Posterior vena cava (tissue), 2 donors: ENCODE data around the gene PRDM5. TPM values are rescaled to one million over a fixed set of nuclear protein-coding genes. Genes with fewer than 3 reads are reported as not detected.

Experiments used
- DNase-seq: peaks from one replicate; pipeline ENCODE4 v3.0.0-alpha.2; 2020; ENCODE audit warnings: low spot score
- intact Hi-C, 2 donors: fragments of 100-400 bp; cut with DNase I; formaldehyde crosslinking; loops; one replicate each; pipeline versions ENCODE4 v1.14.1 to v1.14.2; 2022 to 2023
- total RNA-seq, 2 donors: library from RNA; stranded (reverse); fragmentation: NEBNext Ultra II Directional; extraction: Animal tissue kit (Norgen Biotek cat#: 25700); gene quantifications; one replicate each; pipeline ENCODE4 v1.2.1, GENCODE V29; 2021
- donor health status: DM: yes; HTN: yes; CAD: no.
- donor health status: DM: yes; HTN: yes; CAD: no.

The PRDM5 gene
- total RNA-seq, 2 donors from 2014 or later = 16.3 to 19.4 TPM

GRCh38 chr4:120728892-120729675, 193.4 kb downstream of the PRDM5 start:
- intact Hi-C loops = no loop called here
- DNase-seq = no peak

GRCh38 chr4:120725639-120726580, 196.6 kb downstream of the PRDM5 start:
- intact Hi-C loops = no loop called here
- DNase-seq = no peak

GRCh38 chr4:120724656-120725055, 197.9 kb downstream of the PRDM5 start:
- no peak for DNase-seq
- intact Hi-C loops = no loop called here

- intact Hi-C loops = no loop called here
- no peak for DNase-seq
Measured at GRCh38 chr4:120723986-120724385, 198.5 kb downstream of the PRDM5 start.

DNA sequence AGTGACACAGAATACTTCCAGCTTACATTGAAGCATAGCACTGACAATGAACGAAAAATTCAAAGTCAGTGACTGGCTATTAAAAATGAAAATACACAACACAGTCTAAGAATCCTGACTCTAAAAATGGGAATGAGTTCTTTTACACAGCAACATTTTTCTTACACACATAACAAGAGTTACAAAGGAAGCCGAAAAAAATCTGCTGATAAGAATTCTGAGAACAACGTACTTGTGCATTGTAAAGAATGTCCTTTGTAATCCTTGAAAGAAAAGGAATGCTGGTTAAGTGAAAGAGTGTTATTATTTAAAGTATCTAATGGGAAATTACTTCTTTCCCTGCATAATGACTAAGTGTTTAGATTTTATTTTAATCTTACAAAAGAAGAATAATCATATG, 199.4 kb downstream of the PRDM5 start:
- intact Hi-C loops = no loop called here

DNA sequence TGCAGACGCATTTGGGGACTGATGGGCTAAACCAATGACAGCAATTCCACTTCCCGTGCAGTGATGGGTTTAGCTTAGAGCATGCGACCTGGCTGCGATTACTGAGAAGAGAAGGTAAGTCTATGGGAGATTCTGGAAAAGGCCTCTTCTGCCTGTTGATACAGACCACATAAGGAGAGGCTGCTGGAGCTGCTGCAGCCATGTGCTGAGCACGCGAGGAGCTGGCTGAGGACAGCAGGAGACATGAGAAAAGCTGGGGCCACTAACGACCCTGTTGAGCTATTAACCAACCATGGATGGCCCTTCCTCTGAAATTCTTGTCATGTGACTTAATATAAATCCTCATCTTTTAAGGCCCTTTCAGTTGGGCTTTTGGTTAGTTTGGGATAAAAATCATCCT, 199.9 kb downstream of the PRDM5 start:
- no peak for DNase-seq
- intact Hi-C loops = no loop called here

More for the DNA sequence above, 199.4 kb downstream of the PRDM5 start:
- DNase-seq = no peak

DNA sequence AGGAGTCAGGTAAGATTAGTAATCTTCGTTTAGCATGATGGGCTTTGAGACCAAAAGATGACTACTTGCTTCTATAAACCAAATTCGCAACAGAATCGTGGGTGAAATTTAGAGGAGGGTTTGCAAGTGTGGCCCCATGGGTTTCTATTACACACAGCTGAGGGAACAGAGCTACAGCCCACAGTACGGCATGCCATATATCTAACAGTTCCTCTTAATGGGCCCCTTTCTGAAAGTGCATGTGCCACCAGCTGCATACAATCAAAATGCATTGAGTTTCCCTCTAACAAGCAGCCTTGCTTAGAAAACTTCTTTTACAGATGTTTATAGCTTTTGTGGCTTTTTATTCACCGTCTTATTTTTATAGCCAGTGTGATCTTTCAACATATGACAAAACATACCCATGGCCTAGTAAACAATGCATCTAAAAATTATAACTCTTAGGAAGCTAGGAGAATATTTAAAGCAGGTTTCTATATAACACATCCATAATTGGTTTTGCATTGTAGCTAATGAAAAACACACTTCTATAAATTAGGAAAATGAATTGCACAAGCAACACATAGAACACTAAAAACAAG, 202.1 kb downstream of the PRDM5 start:
- intact Hi-C loops = no loop called here
- no peak for DNase-seq

- DNase-seq = no peak
- intact Hi-C loops = no loop called here
Measured at GRCh38 chr4:120718979-120719566, 203.5 kb downstream of the PRDM5 start.

DNA sequence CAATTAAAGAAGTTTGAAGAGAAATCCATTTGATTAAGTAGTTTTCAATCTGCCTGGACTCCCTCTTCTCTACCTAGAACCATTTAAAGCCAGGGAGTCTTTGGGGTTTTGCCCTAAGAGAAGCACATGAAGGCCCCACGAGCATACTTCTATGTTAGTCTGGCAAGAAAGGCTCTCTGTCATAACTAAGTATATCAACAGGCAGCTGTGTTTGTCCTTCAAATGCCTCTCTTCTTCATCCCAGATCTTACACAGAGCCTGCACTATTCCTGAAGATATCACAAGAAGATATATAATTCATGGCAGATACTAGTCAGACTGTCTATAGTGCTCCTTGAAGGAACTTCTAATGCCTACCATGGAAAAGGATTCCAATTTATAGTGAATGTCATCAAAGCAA, 206.2 kb downstream of the PRDM5 start:
- no peak for DNase-seq
- intact Hi-C loops = no loop called here

DNA sequence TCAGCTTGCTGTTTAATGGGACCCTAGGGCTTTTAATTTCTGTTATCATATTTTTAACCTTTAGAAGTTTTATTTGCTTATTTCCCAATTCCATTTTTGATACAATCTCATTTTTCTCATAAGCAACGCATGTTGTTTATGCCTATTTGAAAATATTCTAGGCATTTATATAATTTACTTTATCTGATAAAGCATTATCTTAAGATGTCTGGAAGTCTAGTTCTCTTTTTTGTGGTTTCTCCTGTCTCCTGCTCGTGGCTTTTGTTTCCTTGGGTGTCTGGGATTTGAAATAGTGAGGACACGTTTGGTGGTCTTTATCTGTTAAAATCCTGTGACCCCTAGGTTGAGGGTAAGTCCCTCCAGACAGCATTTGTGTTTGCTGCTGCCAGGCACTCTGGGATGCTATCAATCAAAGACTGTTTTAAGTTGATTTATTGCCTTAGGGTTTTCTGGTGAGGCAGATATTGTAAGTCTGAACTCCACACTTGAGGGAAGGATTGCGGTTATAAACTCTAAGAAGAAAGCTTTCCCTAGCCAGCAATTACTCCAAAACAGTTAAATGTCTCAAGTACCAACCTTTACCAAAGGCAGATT, 208.0 kb downstream of the PRDM5 start:
- intact Hi-C loops = no loop called here

DNA sequence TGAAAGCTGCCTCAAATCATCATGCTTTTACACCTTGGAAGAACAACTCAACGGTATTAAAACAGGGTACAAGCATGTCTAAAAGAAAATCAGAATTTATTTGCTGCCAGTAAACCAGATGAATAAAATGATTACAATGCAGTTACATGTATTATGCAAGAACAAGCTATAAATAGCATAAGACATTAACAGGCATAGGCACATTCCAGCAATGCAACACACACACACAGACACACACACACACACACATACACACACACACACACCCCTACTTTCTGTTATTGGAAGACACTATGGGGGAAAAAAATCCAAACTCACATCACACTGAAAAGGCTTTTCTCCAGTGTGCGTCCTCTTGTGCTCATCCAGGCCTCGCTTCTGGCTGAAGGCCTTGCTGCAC, 212.5 kb downstream of the PRDM5 start:
- intact Hi-C loops = no loop called here

More for the DNA sequence above, 208.0 kb downstream of the PRDM5 start:
- no peak for DNase-seq

GRCh38 chr4:120704538-120704937, 218.0 kb downstream of the PRDM5 start:
- DNase-seq = no peak
- intact Hi-C loops = no loop called here

More for the DNA sequence above, 212.5 kb downstream of the PRDM5 start:
- DNase-seq = no peak

GRCh38 chr4:120703908-120704307, 218.6 kb downstream of the PRDM5 start:
- DNase-seq = no peak
- intact Hi-C loops = no loop called here

DNA sequence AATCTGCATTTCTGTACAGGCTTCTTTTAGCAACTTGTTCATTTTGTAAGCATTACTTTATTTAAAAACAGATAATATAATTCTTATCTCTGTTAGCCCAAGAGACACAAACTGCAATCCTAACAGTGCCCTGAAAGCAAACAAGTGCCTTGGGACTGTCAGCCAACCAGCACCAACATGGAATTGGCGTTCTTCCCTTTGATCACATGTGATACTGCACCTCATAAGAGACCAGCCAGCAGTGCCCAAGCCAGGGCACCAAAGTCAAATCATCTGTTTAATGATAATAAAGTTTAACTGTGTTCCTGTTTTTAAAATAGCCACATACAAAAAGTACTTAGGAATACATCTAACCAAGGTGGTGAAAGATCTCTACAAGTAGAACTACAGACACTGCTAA, 223.2 kb downstream of the PRDM5 start:
- intact Hi-C loops = no loop called here
- no peak for DNase-seq

DNA sequence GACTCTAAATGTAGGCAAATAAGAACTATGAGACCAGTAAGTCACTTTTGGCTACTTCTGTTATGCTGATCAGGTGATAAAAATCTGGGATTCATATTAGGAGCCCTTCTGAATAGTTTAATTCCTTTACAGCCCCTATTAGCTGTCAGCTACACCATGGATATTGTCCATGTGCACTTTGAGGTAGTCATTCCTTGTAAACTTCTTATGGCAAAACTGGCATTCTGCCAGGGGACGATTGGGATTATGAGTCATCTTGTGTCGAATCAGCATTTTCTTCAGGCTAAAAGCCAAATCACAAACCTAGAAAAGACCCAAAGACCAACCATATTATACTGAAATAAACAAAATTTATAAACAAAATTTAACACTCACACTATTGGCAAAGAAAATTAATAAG, 227.6 kb downstream of the PRDM5 start:
- intact Hi-C loops = no loop called here
- no peak for DNase-seq

GRCh38 chr4:120693816-120694215, 228.7 kb downstream of the PRDM5 start:
- intact Hi-C loops = no loop called here
- no peak for DNase-seq

DNA sequence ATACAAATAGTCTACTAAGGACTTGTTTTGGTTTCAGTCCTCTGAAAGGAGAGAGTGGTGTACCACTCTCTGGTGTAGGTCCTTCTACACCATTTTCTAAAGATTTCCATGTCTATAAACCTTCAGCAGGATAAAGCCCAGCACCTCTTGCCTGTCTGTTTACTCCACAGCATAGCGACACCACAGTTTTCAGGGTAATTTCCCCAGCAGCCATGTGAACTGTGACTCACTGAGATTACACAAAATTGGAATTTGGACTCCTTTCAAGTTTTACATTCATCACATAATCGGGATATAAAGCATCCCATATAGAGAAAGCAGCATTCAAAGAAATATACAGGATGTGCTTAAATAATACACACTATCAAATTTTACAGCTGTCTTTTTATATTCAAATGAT, 229.6 kb downstream of the PRDM5 start:
- DNase-seq = no peak
- intact Hi-C loops = no loop called here

DNA sequence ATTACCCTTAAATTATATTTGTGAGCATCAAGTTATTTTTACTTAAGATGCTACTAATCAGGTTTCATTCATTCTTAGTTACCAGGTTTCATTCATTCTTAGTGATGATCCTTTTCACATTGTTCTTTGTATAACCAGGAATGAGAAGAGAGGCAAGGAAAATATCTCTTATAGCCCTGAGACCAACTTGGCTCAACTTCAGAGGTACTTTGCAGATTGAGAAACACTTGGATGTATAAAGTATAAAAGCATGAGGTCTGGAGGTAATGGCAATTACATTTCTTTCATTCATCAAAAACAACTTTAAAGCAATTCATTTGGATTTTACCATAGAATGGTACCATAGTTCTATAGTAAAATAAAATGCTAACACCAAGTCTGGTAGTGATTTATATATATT, 231.0 kb downstream of the PRDM5 start:
- DNase-seq = no peak
- intact Hi-C loops = no loop called here

- DNase-seq = no peak
- intact Hi-C loops = no loop called here
Measured at GRCh38 chr4:120691106-120691505, 231.4 kb downstream of the PRDM5 start.
